ENCODE data around the gene NR6A1.

Gene NR6A1

DNA sequence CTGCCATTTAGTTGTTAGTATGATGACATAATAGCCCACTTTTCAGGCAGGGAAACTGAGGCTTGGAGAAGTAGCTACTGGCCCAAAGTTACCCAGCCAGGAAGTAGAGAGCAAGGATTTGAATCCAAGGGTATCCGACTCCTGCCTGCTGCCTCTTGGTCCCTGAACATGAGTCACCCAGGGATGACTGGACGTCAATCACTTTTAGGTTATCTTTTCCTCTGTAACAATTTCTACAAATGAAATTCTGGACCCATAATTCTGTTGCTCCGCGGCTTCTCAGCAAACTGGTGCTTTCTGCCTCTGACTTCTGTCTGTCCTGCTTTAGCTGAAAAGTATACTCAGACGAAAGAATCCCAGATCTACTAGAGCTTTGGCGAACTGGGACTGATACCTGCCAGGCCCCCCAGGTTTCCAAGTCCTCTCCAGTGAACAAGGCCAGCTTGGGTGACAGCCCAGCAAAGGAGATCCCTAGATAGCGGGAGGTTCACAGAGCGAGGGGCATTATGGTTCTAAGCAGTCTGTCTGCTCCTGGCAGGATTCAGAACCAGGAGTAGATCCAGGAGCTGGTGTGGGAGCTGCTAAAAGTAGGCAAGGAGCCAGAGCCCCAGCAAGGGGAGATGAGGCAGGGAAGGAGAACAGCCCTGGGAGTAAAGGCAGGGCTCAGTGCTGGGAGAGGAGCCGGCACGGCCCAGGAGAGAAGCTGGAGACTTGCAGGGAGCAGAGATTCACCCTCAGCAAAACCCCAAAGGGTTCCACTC, 26.4 kb upstream of the NR6A1 start:
- no peak for FAIRE-seq
- DNase-seq (ENCODE audit: insufficient read length, low spot score) = no peak

DNA sequence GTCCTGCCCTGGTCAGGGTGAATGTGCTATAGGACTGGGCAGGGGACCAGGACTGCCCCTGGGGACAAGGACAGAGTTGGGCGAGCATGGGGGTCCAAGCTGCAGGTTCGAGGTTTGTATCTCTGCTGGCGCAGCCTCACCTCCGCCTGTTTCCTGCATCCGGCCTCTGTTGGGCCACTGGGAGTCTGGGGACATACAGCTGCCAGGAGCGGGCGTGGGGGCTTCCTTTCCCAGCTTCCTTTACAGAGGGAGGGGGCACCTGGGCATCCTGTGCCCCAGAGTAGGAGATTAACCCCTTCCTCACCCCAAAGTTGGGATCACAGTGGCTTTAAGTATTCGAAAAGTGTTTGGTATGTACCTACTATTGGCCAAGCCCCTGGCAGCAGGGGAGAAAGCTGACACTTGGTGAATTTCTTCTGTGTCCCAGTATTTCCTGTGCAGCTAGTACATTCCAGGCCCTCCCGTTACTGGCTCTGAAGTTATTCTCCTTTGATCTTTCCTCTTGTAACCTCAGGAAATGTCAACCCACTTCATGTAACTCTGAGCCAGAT, 24.8 kb upstream of the NR6A1 start:
- no peak for DNase-seq (ENCODE audit: insufficient read length, low spot score)
- no peak for FAIRE-seq

GRCh38 chr9:124794902-124795491, 23.9 kb upstream of the NR6A1 start:
- FAIRE-seq (no peak), DNase-seq (ENCODE audit: insufficient read length, low spot score) (no peak)

GRCh38 chr9:124793015-124793541, 22.0 kb upstream of the NR6A1 start:
- no peak for FAIRE-seq
- DNase-seq (ENCODE audit: insufficient read length, low spot score) = no peak

GRCh38 chr9:124792257-124793014, 21.3 kb upstream of the NR6A1 start:
- DNase-seq (ENCODE audit: insufficient read length, low spot score) = no peak
- no peak for FAIRE-seq

DNA sequence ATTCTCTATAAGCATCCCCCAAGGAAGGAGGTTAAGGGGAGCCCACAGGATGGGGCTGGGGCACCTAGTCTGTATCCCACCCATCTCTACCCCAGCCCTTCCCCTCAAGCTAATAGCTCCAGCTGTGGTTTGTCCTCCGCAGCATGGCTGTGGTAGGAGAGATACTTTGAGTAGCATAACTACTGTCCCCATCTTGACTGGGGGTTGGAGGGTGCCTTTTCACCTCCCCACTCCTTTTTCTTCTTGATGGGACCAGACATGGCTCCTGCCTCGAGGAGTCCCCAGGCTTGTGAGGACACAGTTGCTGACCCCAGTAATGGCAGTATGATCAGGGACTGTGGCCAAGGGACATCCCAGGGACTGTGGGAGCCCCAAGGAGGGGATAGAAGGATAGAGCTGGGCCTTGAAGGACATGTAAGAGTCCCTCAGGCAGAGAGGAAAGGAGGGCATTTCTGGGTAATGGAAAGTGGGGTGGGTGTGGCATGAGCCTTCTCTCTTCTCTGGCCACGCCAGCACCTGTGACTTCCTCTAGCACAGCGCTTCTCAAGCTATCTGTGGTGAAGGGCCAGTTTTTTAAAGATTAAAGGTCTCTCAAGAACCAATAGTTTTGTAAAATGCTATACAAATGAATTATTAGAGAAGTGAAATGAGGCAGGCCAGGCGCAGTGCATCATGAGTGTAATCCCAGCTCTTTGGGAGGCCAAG, 19.8 kb upstream of the NR6A1 start:
- no peak for FAIRE-seq
- DNase-seq (ENCODE audit: insufficient read length, low spot score) = no peak

GRCh38 chr9:124790301-124790700, 19.2 kb upstream of the NR6A1 start:
- no peak for FAIRE-seq

GRCh38 chr9:124789531-124789930, 18.4 kb upstream of the NR6A1 start:
- no peak for FAIRE-seq
- DNase-seq (ENCODE audit: insufficient read length, low spot score) = no peak

More at GRCh38 chr9:124790301-124790700, 19.2 kb upstream of the NR6A1 start:
- DNase-seq (ENCODE audit: insufficient read length, low spot score) = no peak

- FAIRE-seq = no peak
These were observed 17.6 kb upstream of the NR6A1 start for GRCh38 chr9:124788542-124789217.

DNA sequence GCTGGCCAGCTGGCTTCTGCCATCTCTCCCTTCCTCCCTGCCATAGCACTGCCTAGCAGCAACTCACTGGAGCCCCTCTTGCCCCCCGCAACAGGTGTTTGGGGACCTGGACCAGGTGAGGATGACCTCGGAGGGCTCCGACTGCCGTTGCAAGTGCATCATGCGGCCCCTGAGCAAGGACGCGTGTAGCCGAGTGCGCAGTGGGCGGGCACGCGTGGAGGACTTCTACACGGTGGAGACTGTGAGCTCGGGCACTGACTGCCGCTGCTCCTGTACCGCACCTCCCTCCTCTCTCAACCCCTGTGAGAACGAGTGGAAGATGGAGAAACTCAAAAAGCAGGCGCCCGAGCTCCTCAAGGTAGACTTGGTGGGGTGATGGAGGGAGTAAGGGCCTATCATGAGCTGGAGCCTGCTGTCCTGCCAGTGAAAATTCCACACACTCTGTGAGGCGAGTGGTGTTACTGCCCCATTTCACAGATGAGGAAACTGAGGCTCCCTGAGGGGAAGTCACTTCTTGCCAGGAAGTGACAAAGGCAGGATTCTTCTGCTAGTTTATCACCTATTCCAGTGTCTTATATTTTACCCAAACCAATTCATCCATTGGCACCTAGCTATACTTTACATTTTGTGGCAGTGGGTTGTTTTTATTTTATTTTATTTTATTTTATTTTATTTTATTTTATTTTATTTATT, 15.9 kb upstream of the NR6A1 start:
- no peak for FAIRE-seq
- DNase-seq (ENCODE audit: insufficient read length, low spot score) = no peak

More at GRCh38 chr9:124788542-124789217, 17.6 kb upstream of the NR6A1 start:
- DNase-seq (ENCODE audit: insufficient read length, low spot score) = no peak

DNA sequence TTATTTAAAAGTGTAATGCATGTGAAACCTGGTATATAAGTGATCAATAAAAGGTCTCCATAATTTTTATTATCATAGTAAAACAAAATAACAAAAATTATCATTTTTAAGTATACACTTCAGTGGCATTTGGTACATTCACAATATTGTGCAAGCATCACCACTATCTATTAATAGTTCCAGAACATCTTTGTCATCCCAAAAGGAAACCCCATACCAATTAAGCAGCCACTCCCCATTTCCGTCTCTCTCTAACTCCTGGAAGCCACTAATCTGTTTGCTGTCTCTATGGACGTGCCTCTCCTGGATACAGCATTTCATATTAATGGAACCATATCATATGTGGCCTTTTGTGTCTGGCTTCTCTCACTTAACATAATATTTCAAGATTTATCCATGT, 13.4 kb upstream of the NR6A1 start:
- FAIRE-seq = no peak
- no peak for DNase-seq (ENCODE audit: insufficient read length, low spot score)

GRCh38 chr9:124783830-124784229, 12.7 kb upstream of the NR6A1 start:
- no peak for DNase-seq (ENCODE audit: insufficient read length, low spot score)

DNA sequence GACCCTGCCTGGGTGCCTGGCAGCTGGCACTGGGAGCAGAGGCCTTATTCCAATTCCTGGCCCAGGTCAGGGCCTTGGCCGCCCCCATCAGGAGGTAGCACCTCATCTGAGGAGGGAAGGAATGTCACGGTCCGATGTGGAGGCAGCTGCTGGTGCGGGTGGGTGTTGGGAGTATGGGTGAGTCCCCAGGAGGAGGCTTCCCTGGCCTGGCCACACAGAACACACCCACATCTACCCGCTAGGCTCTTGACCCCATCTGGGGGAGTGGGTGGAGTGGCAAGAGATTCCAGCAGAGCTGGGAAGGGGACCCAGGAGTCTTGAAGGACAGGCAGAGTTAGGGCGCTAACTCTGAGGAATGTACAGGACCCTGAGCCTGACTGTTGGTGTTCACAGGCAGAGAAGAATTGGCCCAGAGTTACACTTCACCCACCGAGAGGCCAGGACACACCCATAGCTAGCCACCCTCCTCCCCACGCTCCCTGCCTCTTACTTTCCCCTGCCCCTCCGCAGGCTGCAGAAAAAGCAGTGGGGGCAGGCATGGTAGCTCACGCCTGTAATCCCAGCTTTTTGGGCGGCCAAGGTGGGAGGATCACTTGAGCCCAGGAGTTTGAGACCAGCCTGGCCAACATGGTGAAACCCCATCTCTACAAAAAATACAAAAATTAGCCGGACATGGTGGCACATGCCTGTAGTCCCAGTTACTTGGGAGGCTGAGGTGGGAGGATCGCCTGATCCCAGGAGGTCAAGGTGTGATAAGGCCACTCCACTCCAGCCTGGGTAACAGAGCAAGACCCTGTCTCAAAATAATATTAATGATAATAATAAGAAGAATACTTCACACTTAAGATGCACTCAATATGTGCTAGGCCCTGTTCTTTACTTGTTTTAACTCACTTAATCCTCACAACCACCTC, 11.8 kb upstream of the NR6A1 start:
- FAIRE-seq = no peak
- no peak for DNase-seq (ENCODE audit: insufficient read length, low spot score)

More at GRCh38 chr9:124783830-124784229, 12.7 kb upstream of the NR6A1 start:
- no peak for FAIRE-seq

- DNase-seq (ENCODE audit: insufficient read length, low spot score) = no peak
These were observed 11.0 kb upstream of the NR6A1 start for GRCh38 chr9:124781967-124782660.

DNA sequence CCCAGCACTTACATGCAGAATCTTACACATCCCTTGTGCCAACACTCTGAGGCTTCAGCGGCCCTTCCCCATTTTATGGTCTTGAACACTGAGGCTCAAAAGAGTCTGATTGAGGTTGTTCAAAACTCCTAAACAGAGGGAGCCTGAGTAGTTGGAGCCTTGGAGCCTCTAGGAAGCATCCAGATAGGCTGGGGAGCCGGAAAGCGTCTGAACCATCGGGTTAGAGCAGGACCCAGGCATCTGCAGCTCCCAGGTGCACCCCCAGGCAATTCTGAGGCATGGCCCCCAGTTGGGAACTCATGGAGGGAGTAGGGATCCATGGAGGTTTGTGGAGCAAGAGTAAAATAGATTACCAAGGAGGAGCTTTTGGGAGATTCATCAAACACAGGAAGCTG, 9.6 kb upstream of the NR6A1 start:
- FAIRE-seq (no peak), DNase-seq (ENCODE audit: insufficient read length, low spot score) (no peak)

More at GRCh38 chr9:124781967-124782660, 11.0 kb upstream of the NR6A1 start:
- FAIRE-seq = no peak

GRCh38 chr9:124780060-124780756, 9.1 kb upstream of the NR6A1 start:
- FAIRE-seq = no peak
- DNase-seq (ENCODE audit: insufficient read length, low spot score) = no peak

Measured in HTR-8/SVneo (cell line).